GM18511 (cell line): ENCODE data around the gene KSR1.
"Not testable (repeated sequence)": the region's sequence is repeated elsewhere in the genome, so short reads cannot be mapped to it uniquely, and the experiment has no call there.

Experiments used
- ATAC-seq: cut with Tn5 transposase; IDR thresholded peaks from one replicate; pipeline ENCODE4 v1.9.1; 2021; ENCODE audit warnings: mild to moderate bottlenecking, moderate library complexity; ENCODE audit not compliant: unreplicated experiment

KSR1 gene

DNA sequence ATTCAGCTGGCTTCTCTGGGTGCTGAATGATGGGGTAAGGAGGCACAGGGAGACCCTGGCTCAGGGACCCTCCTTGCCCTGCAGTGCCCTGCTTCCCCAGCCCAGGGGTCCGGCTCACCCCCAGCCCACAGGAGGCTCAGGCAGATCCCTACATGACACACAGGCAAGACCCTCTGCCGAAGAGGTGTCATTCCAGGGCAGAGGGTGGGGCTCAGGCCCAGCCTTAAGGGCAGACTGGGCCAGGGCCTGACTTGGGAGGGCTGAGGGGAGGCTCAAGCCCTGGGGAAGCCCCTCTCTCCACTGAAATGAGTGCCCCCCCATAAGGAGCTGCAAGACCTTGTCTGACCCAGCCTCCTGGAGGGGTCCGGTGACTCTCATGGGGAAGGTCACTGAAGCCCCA, 30.3 kb upstream of the KSR1 start:
- ATAC-seq: no peak

DNA sequence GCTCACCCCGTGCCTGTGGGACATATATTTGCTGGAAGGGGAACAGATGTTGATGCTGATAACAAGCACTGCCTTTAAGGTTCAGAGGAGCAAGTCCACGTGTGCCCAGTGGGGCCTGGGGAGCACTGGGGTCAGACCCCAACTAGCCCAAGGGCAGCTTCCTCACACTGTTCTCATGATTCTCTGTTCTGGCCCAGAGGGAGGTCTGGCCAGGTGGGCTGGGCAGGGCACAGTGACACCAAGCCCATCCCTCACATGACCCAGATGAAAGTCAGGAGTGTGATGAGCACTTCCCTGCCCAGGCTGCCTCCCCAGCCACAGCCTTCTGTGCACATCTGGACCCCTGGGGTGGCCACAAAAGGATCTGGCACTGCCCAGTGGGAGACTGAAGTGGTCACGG, 29.8 kb upstream of the KSR1 start:
- not testable (repeated sequence) for ATAC-seq

GRCh38 chr17:27427166-27427862, 28.9 kb upstream of the KSR1 start:
- ATAC-seq: not testable (repeated sequence)

GRCh38 chr17:27428781-27429505, 27.3 kb upstream of the KSR1 start:
- ATAC-seq: no peak

- no peak for ATAC-seq
These were observed 26.4 kb upstream of the KSR1 start for GRCh38 chr17:27429666-27430382.

DNA sequence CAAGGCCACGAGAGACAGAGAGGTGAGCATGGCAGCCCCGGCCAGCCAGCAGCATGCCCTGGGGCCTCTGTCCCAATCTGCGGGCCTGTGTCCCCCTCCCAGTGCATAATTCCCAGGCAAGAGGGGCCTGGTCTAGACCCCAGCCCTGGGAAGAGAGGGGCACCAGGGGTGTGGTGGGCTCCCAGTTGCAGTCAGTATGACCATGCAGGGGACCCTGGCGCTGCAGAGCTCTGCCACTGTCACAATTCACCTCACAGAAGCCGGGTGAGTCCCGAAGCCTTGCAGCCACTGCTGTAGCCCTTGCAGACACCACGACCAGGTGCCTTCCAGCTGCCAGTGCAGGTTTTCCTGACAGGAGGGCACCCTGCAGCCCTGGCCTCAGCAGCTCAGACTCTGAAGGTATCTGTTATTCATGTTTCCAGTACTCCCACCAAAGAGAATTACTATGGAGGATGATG, 25.8 kb upstream of the KSR1 start:
- no peak for ATAC-seq

- no peak for ATAC-seq
These were observed 25.3 kb upstream of the KSR1 start for GRCh38 chr17:27430882-27431491.

- no peak for ATAC-seq
These were observed 22.7 kb upstream of the KSR1 start for GRCh38 chr17:27433521-27433920.

- not testable (repeated sequence) for ATAC-seq
These were observed 20.7 kb upstream of the KSR1 start for GRCh38 chr17:27435431-27436070.

GRCh38 chr17:27438348-27438998, 17.8 kb upstream of the KSR1 start:
- ATAC-seq: no peak

- ATAC-seq: no peak
These were observed 16.9 kb upstream of the KSR1 start for GRCh38 chr17:27439342-27439741.

GRCh38 chr17:27442702-27443101, 13.5 kb upstream of the KSR1 start:
- no peak for ATAC-seq

DNA sequence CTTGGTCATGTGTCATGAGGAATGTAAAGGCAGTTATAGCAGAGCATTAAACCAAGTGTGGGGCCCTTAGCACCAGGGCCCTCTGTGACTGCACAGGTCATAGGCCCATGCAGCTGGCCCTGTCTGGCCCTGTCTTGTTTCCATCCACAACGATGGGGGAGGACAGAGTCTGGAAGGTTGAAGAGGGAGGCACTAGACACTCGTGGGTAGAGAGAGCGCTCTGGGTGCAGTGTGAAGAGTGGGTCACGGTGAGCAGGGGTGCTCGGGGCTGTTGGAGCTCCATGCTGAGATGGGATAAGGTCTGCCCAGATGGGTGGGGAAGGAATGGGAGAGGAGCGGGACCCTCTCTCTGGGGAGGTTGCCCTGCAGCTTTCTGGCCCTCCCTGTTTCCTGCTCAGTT, 12.8 kb upstream of the KSR1 start:
- ATAC-seq: no peak

GRCh38 chr17:27445971-27446370, 10.3 kb upstream of the KSR1 start:
- no peak for ATAC-seq

DNA sequence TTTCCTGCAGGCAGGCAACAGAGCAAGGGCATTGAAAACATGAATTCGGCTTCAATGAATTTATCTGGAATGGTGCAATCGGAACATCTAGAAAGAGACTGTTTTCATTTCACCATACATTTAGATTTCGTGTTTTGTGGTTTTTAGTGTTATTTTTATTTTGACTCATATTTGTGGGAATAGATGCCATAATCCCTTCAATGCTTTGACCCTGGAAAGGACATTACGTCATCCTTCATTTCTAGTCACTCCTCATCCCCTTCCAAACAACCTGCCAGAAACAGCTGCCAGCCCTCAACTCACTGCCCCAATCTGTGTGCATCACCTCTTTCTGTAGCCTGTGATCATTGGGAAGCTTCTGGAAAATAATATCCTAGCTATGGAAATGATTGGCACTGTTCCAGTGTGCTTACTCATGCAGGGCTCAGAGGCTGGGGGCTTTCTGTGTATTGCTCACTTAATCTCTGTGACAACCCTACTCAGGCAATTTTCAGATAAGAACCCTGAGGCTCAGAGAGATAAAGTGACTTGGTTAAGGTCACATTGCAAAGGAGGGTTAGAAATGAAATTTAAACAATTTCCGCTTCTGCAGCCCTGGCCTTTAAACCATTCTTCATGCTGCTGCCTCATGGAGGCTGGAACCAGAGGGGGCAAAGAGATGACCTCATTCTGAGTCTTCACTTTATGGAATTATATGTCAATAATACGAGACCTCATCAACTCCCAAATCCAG, 9.5 kb upstream of the KSR1 start:
- no peak for ATAC-seq

GRCh38 chr17:27448534-27448933, 7.7 kb upstream of the KSR1 start:
- ATAC-seq: not testable (repeated sequence)

DNA sequence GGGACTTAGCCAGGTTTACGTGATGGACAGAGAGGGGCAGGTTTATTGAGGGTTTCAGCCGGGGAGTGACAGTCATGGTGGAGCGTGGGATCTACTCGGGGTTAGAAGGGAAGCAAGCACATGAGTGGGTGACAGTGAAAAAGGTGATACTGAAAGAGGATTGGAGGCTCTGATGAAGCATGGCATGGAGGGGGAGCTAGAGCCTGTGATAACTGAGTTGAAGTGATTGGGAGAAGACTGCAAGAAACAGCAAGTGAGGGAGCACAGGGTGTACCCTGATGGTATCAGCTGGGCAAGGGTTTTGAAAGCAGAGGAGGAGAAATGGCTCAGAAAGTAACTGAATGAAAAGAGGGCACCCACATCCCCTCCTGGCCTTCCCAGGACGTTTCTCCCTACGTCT, 6.7 kb upstream of the KSR1 start:
- ATAC-seq: no peak

DNA sequence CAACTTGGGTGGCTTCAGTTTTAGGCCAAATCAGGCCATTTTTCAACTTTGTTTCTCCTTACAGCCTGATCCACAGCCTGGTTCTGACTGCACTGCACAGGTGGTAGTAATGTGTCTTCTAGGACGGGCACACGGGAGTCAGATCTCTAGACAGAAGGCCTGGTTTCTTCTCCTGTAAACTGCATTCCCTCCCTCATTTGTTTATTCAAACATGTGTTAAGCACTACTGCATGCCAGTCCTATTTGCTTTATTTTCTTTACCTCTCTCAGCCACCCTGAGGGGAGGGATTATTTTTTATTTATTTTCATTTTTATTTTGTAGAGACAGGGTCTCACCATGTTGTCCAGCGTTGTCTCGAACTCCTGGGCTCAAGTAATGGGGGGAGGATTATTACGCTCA, 6.3 kb upstream of the KSR1 start:
- ATAC-seq: no peak

DNA sequence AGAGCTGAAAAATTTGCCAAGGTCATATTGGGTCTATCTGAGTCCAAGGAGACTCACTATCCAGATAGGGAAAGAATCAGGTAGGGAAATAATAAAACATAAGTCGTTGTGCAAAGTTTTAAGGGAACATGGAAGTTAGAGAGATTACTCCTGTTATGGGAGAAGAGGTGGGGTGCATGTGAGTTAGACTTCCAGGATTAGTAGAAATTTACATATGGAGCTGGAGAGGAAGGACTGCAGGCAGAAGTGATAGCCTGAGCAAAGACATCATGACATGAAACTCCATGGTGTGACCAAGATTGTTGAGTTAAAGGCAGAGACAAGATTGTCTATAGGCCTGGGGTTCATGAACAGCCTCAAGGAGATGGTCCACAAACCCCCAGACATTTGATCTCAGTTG, 5.8 kb upstream of the KSR1 start:
- ATAC-seq: no peak

DNA sequence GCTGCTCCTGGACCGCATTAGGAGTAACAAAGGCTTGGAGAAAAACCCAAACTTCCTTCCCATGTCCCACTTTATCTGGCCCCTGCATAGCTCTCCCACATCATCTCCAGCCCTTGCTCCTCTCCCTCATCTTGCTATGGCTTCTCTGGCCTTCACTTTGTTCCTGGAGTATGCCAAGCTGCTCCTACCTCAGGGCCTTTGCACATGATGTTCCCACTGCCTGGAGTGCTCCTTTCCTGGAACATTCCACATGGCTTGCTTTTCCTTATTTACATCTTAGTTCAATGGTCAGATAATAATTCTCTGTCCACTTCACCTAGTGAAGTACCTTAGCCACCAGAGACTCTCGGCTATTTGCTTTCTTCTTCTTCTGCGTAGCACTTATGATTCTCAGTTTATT, 4.3 kb upstream of the KSR1 start:
- ATAC-seq: no peak
